ENCODE measurements around the gene PCDHB11. TPM values are rescaled to one million over a fixed set of nuclear protein-coding genes. Genes with fewer than 3 reads are reported as not detected.
"Not testable (repeated sequence)": the region's sequence is repeated elsewhere in the genome, so short reads cannot be mapped to it uniquely, and the experiment has no call there.

The PCDHB11 gene
- total and polyA plus RNA-seq, 7 donors, result 0.08 to 1.8 (median 0.86) TPM

DNA sequence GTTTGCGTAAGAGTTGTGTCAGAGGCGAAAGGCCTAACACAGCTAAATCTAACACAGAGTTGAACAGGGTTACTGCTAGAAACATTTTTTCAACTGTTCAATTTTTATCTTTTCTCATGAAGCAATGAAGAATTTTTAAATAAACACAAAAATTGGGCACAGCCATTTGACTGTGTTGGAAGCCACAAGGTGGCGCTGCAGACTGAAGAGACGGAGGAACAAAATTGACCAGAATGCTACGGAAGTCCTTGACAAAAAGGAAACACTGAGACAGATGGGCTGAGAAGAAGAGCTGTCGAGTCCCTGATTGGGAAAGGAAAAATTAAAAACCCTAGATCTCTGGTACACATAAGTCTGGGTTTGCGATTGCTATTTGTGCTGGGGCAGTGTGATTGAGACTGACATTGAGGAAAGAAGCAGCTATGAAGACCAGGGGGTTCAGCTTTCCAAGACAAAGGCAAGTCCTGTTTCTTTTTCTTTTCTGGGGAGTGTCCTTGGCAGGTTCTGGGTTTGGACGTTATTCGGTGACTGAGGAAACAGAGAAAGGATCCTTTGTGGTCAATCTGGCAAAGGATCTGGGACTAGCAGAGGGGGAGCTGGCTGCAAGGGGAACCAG lies 12.4 kb upstream of the PCDHB11 start, which contains the start of gene PCDHB9:
Gene PCDHB9 (plus strand): TSS at position 265 of the 616 bp plus-strand sequence. CDS start 158 bp downstream, at position 423.
- H3K4me1 ChIP-seq, result no peaks in the 10 kb centered on the region
- H3K9me3 ChIP-seq, result peaks cover 21% of the 10 kb centered on the region
- ATAC-seq, result no peak
- TF ChIP-seq, protein P1, sequence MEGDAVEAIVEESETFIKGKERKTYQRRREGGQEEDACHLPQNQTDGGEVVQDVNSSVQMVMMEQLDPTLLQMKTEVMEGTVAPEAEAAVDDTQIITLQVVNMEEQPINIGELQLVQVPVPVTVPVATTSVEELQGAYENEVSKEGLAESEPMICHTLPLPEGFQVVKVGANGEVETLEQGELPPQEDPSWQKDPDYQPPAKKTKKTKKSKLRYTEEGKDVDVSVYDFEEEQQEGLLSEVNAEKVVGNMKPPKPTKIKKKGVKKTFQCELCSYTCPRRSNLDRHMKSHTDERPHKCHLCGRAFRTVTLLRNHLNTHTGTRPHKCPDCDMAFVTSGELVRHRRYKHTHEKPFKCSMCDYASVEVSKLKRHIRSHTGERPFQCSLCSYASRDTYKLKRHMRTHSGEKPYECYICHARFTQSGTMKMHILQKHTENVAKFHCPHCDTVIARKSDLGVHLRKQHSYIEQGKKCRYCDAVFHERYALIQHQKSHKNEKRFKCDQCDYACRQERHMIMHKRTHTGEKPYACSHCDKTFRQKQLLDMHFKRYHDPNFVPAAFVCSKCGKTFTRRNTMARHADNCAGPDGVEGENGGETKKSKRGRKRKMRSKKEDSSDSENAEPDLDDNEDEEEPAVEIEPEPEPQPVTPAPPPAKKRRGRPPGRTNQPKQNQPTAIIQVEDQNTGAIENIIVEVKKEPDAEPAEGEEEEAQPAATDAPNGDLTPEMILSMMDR (IDR thresholded peaks at IDR 0.05), result no peak
- no peak for DNase-seq
- intact Hi-C loops (cut with DNase I), result no loop called here
- 16 to 19% (median 19%) methylated on average over 9 of the region's 9 CpGs for WGBS, 3 donors
- no peaks in the 10 kb centered on the region for H3K36me3 ChIP-seq (ENCODE audit: insufficient read depth in 1 of 2, low read depth in 1 of 2)
- peaks cover 0 to 33% (median 5%) of the 10 kb centered on the region in 3 donors for H3K27me3 ChIP-seq (ENCODE audit: insufficient read depth in 3 of 3, low read length in 2 of 3)
- H3K4me3 ChIP-seq, result no peak within 1 kb of the TSS
- no peak within 1 kb of the TSS for H3K27ac ChIP-seq

DNA sequence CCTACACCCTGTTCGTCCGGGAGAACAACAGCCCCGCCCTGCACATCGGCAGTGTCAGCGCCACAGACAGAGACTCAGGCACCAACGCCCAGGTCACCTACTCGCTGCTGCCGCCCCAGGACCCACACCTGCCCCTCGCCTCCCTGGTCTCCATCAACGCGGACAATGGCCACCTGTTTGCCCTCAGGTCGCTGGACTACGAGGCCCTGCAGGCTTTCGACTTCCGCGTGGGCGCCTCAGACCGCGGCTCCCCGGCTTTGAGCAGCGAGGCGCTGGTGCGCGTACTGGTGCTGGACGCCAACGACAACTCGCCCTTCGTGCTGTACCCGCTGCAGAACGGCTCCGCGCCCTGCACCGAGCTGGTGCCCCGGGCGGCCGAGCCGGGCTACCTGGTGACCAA lies 10.7 kb upstream of the PCDHB11 start:
- not testable (repeated sequence) for ATAC-seq
- peaks cover 18% of the 10 kb centered on the region for H3K9me3 ChIP-seq

DNA sequence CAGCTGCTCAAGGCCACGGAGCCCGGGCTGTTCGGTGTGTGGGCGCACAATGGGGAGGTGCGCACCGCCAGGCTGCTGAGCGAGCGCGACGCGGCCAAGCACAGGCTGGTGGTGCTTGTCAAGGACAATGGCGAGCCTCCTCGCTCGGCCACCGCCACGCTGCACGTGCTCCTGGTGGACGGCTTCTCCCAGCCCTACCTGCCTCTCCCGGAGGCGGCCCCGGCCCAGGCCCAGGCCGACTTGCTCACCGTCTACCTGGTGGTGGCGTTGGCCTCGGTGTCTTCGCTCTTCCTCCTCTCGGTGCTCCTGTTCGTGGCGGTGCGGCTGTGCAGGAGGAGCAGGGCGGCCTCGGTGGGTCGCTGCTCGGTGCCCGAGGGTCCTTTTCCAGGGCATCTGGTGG lies 10.3 kb upstream of the PCDHB11 start:
- H3K36me3 ChIP-seq (ENCODE audit: insufficient read depth in 1 of 2, low read depth in 1 of 2); intact Hi-C loops (cut with DNase I); H3K27ac ChIP-seq; ATAC-seq; DNase-seq; H3K4me3 ChIP-seq; H3K4me1 ChIP-seq: not testable (repeated sequence)
- Histone ChIP-seq H3K27me3 (ENCODE audit: insufficient read depth in 3 of 3, low read length in 2 of 3) (peaks cover 0 to 20% (median 5%) of the 10 kb centered on the region in 3 donors), H3K9me3 (peaks cover 18% of the 10 kb centered on the region)
- WGBS, 3 donors, result 27 to 29% (median 28%) methylated on average over 15 to 28 of the region's 35 CpGs

More for the DNA sequence above, 10.7 kb upstream of the PCDHB11 start:
- H3K27ac ChIP-seq; intact Hi-C loops (cut with DNase I); H3K36me3 ChIP-seq (ENCODE audit: insufficient read depth in 1 of 2, low read depth in 1 of 2); H3K4me1 ChIP-seq; DNase-seq; H3K4me3 ChIP-seq: not testable (repeated sequence)
- peaks cover 0 to 20% (median 7%) of the 10 kb centered on the region in 3 donors for H3K27me3 ChIP-seq (ENCODE audit: insufficient read depth in 3 of 3, low read length in 2 of 3)
- whole genome bisulfite sequencing, 3 donors, result 28 to 35% (median 30%) methylated on average over 27 to 32 of the region's 37 CpGs

DNA sequence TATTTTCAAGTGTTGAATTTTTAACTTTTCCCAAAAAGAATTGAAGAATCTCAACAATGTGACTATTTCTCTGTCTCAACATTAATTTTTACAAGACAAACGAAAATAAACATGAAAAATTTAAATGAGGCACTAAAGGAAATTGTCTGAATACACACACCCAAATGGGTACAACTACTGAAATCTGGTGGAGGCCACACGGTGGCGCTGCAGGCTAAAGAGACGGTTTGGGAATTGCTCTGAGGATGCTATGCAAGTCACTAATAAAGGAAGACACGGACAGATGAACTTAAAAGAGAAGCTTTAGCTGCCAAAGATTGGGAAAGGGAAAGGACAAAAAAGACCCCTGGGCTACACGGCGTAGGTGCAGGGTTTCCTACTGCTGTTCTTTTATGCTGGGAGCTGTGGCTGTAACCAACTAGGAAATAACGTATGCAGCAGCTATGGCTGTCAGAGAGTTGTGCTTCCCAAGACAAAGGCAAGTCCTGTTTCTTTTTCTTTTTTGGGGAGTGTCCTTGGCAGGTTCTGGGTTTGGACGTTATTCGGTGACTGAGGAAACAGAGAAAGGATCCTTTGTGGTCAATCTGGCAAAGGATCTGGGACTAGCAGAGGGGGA lies 7.2 kb upstream of the PCDHB11 start, which contains the start of gene PCDHB10:
Gene PCDHB10 (plus strand): TSS at position 244 of the 616 bp plus-strand sequence. CDS start 200 bp downstream, at position 444.
- Histone ChIP-seq H3K9me3 (peaks cover 22% of the 10 kb centered on the region), H3K4me3 (no peak within 1 kb of the TSS), H3K27ac (no peak within 1 kb of the TSS), H3K4me1 (no peaks in the 10 kb centered on the region), H3K36me3 (ENCODE audit: insufficient read depth in 1 of 2, low read depth in 1 of 2) (no peaks in the 10 kb centered on the region), H3K27me3 (ENCODE audit: insufficient read depth in 3 of 3, low read length in 2 of 3) (peaks cover 0 to 13% (median 5%) of the 10 kb centered on the region in 3 donors)
- no peak for ATAC-seq
- WGBS, 3 donors, result 4 to 6% (median 6%) methylated on average over 8 to 10 of the region's 10 CpGs
- intact Hi-C loops (cut with DNase I), result no loop called here
- TF ChIP-seq, protein P1 (IDR thresholded peaks at IDR 0.05), result peak; percentile 34
- DNase-seq, result no peak

DNA sequence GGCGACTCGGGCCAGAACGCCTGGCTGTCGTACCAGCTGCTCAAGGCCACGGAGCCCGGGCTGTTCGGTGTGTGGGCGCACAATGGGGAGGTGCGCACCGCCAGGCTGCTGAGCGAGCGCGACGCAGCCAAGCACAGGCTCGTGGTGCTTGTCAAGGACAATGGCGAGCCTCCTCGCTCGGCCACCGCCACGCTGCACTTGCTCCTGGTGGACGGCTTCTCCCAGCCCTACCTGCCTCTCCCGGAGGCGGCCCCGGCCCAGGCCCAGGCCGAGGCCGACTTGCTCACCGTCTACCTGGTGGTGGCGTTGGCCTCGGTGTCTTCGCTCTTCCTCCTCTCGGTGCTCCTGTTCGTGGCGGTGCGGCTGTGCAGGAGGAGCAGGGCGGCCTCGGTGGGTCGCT lies 5.1 kb upstream of the PCDHB11 start:
- H3K4me3 ChIP-seq; H3K27ac ChIP-seq; H3K4me1 ChIP-seq; ATAC-seq; intact Hi-C loops (cut with DNase I); DNase-seq; H3K36me3 ChIP-seq (ENCODE audit: insufficient read depth in 1 of 2, low read depth in 1 of 2): not testable (repeated sequence)
- 0 to 32% (median 26%) methylated on average over 2 to 29 of the region's 37 CpGs for WGBS, 3 donors
- Histone ChIP-seq H3K9me3 (peaks cover 28% of the 10 kb centered on the region), H3K27me3 (ENCODE audit: insufficient read depth in 3 of 3, low read length in 2 of 3) (peaks cover 0 to 13% (median 5%) of the 10 kb centered on the region in 3 donors)

DNA sequence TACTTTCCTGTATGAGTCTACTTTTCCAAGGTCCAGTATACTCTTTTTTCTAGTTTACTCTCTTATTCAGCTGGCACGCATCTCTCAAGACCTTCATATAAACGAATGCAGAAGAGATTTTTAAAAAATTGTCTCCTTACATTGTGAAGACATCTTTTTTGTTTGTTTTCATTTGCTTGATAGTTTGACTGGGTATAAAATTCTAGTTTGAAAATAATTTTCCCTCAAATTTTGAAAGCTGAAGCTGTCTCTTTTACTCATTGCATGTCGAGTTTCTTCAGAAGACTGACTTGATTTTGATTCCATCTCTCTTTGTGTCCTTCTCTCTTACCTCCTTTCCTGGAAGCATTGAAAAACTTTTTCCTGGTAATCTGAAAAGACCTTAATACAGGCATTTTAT lies 3.1 kb upstream of the PCDHB11 start:
- TF ChIP-seq, protein P1 (IDR thresholded peaks at IDR 0.05), result no peak
- DNase-seq, result no peak
- WGBS, 3 donors, result 23 to 35% (median 35%) methylated on average over 3 of the region's 3 CpGs
- peaks cover 32% of the 10 kb centered on the region for H3K9me3 ChIP-seq
- H3K36me3 ChIP-seq (ENCODE audit: insufficient read depth in 1 of 2, low read depth in 1 of 2), result no peaks in the 10 kb centered on the region
- H3K27ac ChIP-seq, result no peak overlapping the region
- no peak overlapping the region for H3K4me3 ChIP-seq
- no peaks in the 10 kb centered on the region for H3K4me1 ChIP-seq
- intact Hi-C loops (cut with DNase I), result no loop called here
- H3K27me3 ChIP-seq (ENCODE audit: insufficient read depth in 3 of 3, low read length in 2 of 3), result peaks cover 0 to 8% (median 7%) of the 10 kb centered on the region in 3 donors
- ATAC-seq, result no peak

DNA sequence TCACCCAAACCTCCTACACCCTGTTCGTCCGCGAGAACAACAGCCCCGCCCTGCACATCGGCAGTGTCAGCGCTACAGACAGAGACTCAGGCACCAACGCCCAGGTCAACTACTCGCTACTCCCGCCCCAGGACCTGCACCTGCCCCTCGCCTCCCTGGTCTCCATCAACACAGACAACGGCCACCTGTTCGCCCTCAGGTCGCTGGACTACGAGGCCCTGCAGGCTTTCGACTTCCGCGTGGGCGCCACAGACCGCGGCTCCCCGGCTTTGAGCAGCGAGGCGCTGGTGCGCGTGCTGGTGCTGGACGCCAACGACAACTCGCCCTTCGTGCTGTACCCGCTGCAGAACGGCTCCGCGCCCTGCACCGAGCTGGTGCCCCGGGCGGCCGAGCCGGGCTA lies 1.7 kb downstream of the PCDHB11 start:
- DNase-seq; H3K27me3 ChIP-seq (ENCODE audit: insufficient read depth in 3 of 3, low read length in 2 of 3); ATAC-seq; H3K4me1 ChIP-seq; H3K4me3 ChIP-seq; intact Hi-C loops (cut with DNase I); H3K36me3 ChIP-seq (ENCODE audit: insufficient read depth in 1 of 2, low read depth in 1 of 2); H3K27ac ChIP-seq: not testable (repeated sequence)
- WGBS, 3 donors, result 31 to 33% (median 31%) methylated on average over 18 to 25 of the region's 38 CpGs
- peaks cover 32% of the 10 kb centered on the region for H3K9me3 ChIP-seq

DNA sequence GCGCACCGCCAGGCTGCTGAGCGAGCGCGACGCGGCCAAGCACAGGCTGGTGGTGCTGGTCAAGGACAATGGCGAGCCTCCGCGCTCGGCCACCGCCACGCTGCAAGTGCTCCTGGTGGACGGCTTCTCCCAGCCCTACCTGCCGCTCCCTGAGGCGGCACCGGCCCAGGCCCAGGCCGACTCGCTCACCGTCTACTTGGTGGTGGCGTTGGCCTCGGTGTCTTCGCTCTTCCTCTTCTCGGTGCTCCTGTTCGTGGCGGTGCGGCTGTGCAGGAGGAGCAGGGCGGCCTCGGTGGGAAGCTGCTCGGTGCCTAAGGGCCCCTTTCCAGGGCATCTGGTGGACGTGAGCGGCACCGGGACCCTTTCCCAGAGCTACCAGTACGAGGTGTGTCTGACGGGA lies 2.2 kb downstream of the PCDHB11 start:
- ATAC-seq; H3K4me3 ChIP-seq; H3K4me1 ChIP-seq; H3K36me3 ChIP-seq (ENCODE audit: insufficient read depth in 1 of 2, low read depth in 1 of 2); H3K27ac ChIP-seq; H3K27me3 ChIP-seq (ENCODE audit: insufficient read depth in 3 of 3, low read length in 2 of 3); intact Hi-C loops (cut with DNase I); DNase-seq: not testable (repeated sequence)
- WGBS, 3 donors, result 30 to 40% (median 37%) methylated on average over 26 to 28 of the region's 35 CpGs
- H3K9me3 ChIP-seq, result peaks cover 28% of the 10 kb centered on the region
